ENCODE results near the gene TLK1.

DNA sequence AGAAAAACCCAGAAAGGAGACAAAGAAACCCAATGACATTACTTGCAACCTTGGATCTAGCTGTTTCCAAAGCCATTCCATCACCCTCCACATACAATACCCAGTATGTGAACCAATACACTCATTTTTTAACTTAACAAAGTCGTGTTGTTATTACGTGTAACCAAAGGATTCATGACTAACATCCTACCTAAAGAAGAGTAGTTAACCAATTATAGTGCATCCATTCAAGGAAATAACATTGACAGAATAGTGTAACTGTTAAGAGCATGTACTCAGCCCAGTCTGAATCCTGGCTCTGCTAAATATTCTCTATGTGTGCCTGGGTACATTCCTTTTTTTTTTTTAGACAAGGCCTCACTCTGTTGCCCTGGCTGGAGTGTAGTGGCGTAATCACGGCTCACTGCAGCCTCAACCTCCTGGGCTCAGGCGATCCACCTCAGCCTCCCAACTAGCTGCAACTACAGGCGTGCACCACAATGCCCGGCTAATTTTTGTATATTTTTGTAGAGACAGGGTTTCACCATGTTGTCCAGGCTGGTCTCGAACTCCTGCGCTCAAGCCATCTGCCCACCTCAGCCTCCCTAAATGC, 9.9 kb downstream of the TLK1 start:
- TF ChIP-seq, protein P1, sequence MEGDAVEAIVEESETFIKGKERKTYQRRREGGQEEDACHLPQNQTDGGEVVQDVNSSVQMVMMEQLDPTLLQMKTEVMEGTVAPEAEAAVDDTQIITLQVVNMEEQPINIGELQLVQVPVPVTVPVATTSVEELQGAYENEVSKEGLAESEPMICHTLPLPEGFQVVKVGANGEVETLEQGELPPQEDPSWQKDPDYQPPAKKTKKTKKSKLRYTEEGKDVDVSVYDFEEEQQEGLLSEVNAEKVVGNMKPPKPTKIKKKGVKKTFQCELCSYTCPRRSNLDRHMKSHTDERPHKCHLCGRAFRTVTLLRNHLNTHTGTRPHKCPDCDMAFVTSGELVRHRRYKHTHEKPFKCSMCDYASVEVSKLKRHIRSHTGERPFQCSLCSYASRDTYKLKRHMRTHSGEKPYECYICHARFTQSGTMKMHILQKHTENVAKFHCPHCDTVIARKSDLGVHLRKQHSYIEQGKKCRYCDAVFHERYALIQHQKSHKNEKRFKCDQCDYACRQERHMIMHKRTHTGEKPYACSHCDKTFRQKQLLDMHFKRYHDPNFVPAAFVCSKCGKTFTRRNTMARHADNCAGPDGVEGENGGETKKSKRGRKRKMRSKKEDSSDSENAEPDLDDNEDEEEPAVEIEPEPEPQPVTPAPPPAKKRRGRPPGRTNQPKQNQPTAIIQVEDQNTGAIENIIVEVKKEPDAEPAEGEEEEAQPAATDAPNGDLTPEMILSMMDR (conservative IDR thresholded peaks at IDR 0.05), result no peak
- TF ChIP-seq ZFX (IDR thresholded peaks at IDR 0.05), result no peak

Data from C4-2B (cell line).